ENCODE measurements around the gene TAF4B.

GRCh38 chr18:26185267-26185666 lies 41.0 kb upstream of the TAF4B start:
- TF ChIP-seq CTCF (IDR thresholded peaks at IDR 0.05; ENCODE audit: borderline replicate concordance, extremely low read depth, low read length, poor library complexity, severe bottlenecking) (peak; percentile 44), EZH2 (IDR thresholded peaks at IDR 0.05; ENCODE audit: borderline replicate concordance, low read depth, low read length, severe bottlenecking) (no peak)
